Measurements from ENCODE around the gene APOC4. TPM values are rescaled to one million over a fixed set of nuclear protein-coding genes. Genes with fewer than 3 reads are reported as not detected.

APOC4 gene
- total RNA-seq, 1 experiment from 2014 or later, result not detected

DNA sequence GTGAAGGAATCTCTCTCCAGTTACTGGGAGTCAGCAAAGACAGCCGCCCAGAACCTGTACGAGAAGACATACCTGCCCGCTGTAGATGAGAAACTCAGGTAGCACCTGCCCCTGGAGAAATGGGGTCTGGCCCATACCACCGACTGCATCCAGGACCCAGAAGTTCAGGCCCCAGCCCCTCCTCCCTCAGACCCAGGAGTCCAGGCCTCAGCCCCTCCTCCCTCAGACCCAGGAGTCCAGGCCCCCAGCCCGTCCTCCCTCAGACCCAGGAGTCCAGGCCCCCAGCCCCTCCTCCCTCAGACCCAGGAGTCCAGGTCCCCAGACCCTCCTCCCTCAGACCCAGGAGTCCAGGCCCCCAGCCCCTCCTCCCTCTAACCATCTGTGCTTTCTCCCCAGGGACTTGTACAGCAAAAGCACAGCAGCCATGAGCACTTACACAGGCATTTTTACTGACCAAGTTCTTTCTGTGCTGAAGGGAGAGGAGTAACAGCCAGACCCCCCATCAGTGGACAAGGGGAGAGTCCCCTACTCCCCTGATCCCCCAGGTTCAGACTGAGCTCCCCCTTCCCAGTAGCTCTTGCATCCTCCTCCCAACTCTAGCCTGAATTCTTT, 6.8 kb downstream of the APOC4 start:
- no peak overlapping the region for H2BK120ac ChIP-seq (ENCODE audit: low read depth, low read length, poor library complexity, severe bottlenecking)
- no peak overlapping the region for H3T11ph ChIP-seq (ENCODE audit: low read length)
- no peak overlapping the region for H3K9ac ChIP-seq (ENCODE audit: extremely low read depth, insufficient read length, low read length)
- no peak overlapping the region for H2BK20ac ChIP-seq (ENCODE audit: low read depth, low read length, poor library complexity, severe bottlenecking)
- H4K8ac ChIP-seq (replicated peaks; ENCODE audit: insufficient read length, low read depth, low read length), result no peak overlapping the region
- whole genome bisulfite sequencing (ENCODE audit: extremely low coverage, insufficient read length, low lambda C conversion rate), result no CpG with 5 or more reads among the region's 5 CpGs
- H3K9me3 ChIP-seq (ENCODE audit: control insufficient read depth, low read depth, low read length), result no peaks in the 10 kb centered on the region
- H2BK5ac ChIP-seq (ENCODE audit: insufficient read length, low read length), result no peak overlapping the region
- Mint-ChIP-seq H3K4me3 (no peak overlapping the region), H3K9me3 (no peaks in the 10 kb centered on the region), H3K4me1 (peaks cover 2 to 4% of the 10 kb centered on the region in 2 experiments; a peak in 2 of 4 replicates), H3K27ac (no peak overlapping the region; a peak in 1 of 7 replicates), H3K27me3 (ENCODE audit: low read depth) (peaks cover 1% of the 10 kb centered on the region; the same call in 1 of the 2 replicates), H3K36me3 (ENCODE audit: insufficient read depth in 1 of 3, low read depth in 3 of 3) (peaks cover 0 to 9% (median 5%) of the 10 kb centered on the region in 3 experiments; a peak in 4 of 7 replicates)
- H3K79me1 ChIP-seq (ENCODE audit: insufficient read depth, low read depth, low read length, poor library complexity, severe bottlenecking), result no peaks in the 10 kb centered on the region
- no peak overlapping the region for H2AK5ac ChIP-seq (ENCODE audit: insufficient read length, low read length)
- H3K4ac ChIP-seq (ENCODE audit: low read depth, low read length), result no peak overlapping the region
- no peak overlapping the region for H3K14ac ChIP-seq (ENCODE audit: insufficient read depth, low read length)
- no peak overlapping the region for H2BK15ac ChIP-seq (ENCODE audit: low read depth, low read length)
- H3K56ac ChIP-seq (ENCODE audit: insufficient read length, low read depth, low read length), result no peak overlapping the region
- H2AFZ ChIP-seq (ENCODE audit: low read length), result no peak overlapping the region
- no peak overlapping the region for H4K91ac ChIP-seq (ENCODE audit: insufficient read length, low read depth, low read length)
- H3K79me2 ChIP-seq (ENCODE audit: insufficient read depth, low read length), result no peaks in the 10 kb centered on the region
- no peaks in the 10 kb centered on the region for H3K4me1 ChIP-seq (ENCODE audit: insufficient read depth, low read length)
- no peak for DNase-seq
- H3K4me2 ChIP-seq (ENCODE audit: insufficient read depth, insufficient read length, low read length), result no peak overlapping the region
- no peak overlapping the region for H4K5ac ChIP-seq (ENCODE audit: insufficient read length, low read depth, low read length)
- TF ChIP-seq CTCF (conservative IDR thresholded peaks at IDR 0.05), result no peak
- H3K27me3 ChIP-seq (ENCODE audit: insufficient read depth, low read length), result no peaks in the 10 kb centered on the region
- H2BK12ac ChIP-seq (ENCODE audit: insufficient read length, low read depth, low read length), result no peak overlapping the region
- H3K18ac ChIP-seq (ENCODE audit: insufficient read length, low read depth, low read length), result no peak overlapping the region
- peaks cover 3% of the 10 kb centered on the region for H3K23me2 ChIP-seq (ENCODE audit: insufficient read length, low read depth, low read length, poor library complexity, severe bottlenecking)
- H4K20me1 ChIP-seq (ENCODE audit: control insufficient read depth, insufficient read depth, insufficient read length), result no peaks in the 10 kb centered on the region
- H3K23ac ChIP-seq (ENCODE audit: insufficient read length, low read depth, low read length), result no peak overlapping the region
- H3K27ac ChIP-seq (ENCODE audit: insufficient read length, low read depth, low read length), result no peak overlapping the region

All from H9 (cell line).